ENCODE measurements around the gene WWC1.
"Not testable (repeated sequence)": the region's sequence is repeated elsewhere in the genome, so short reads cannot be mapped to it uniquely, and the experiment has no call there.

Gene WWC1

GRCh38 chr5:168307925-168308584 lies 16.6 kb downstream of the WWC1 start:
- DNase-seq (ENCODE audit: low read depth in 2 of 2): no peak

GRCh38 chr5:168308976-168309598 lies 17.6 kb downstream of the WWC1 start:
- no peak for DNase-seq (ENCODE audit: low read depth in 2 of 2)

- DNase-seq (ENCODE audit: low read depth in 2 of 2): not testable (repeated sequence)
Measured at GRCh38 chr5:168310541-168310940, 19.1 kb downstream of the WWC1 start.

GRCh38 chr5:168311061-168311566 lies 19.7 kb downstream of the WWC1 start:
- DNase-seq (ENCODE audit: low read depth in 2 of 2): no peak

GRCh38 chr5:168312606-168313295 lies 21.3 kb downstream of the WWC1 start:
- DNase-seq (ENCODE audit: low read depth in 2 of 2): no peak

GRCh38 chr5:168313596-168314204 lies 22.3 kb downstream of the WWC1 start:
- no peak for DNase-seq (ENCODE audit: low read depth in 2 of 2)

GRCh38 chr5:168314735-168315411 lies 23.4 kb downstream of the WWC1 start:
- peak; percentile 94 to 96 for DNase-seq (ENCODE audit: low read depth in 2 of 2)

- DNase-seq (ENCODE audit: low read depth in 2 of 2): no peak
Measured at GRCh38 chr5:168315416-168316138, 24.1 kb downstream of the WWC1 start.

- no peak for DNase-seq (ENCODE audit: low read depth in 2 of 2)
Measured at GRCh38 chr5:168316139-168316578, 24.7 kb downstream of the WWC1 start.

GRCh38 chr5:168317096-168317520 lies 25.7 kb downstream of the WWC1 start:
- DNase-seq (ENCODE audit: low read depth in 2 of 2): no peak

- peak; percentile 96 for DNase-seq (ENCODE audit: low read depth in 2 of 2)
Measured at GRCh38 chr5:168317521-168318147, 26.2 kb downstream of the WWC1 start.

- no peak for DNase-seq (ENCODE audit: low read depth in 2 of 2)
Measured at GRCh38 chr5:168318240-168318639, 26.8 kb downstream of the WWC1 start.

- no peak for DNase-seq (ENCODE audit: low read depth in 2 of 2)
Measured at GRCh38 chr5:168319774-168320173, 28.3 kb downstream of the WWC1 start.

GRCh38 chr5:168320805-168321204 lies 29.4 kb downstream of the WWC1 start:
- DNase-seq (ENCODE audit: low read depth in 2 of 2): no peak

GRCh38 chr5:168324859-168325630 lies 33.6 kb downstream of the WWC1 start:
- no peak for DNase-seq (ENCODE audit: low read depth in 2 of 2)

GRCh38 chr5:168327019-168327421 lies 35.6 kb downstream of the WWC1 start:
- DNase-seq (ENCODE audit: low read depth in 2 of 2): peak; percentile 58 to 61

- no peak for DNase-seq (ENCODE audit: low read depth in 2 of 2)
Measured at GRCh38 chr5:168327451-168327850, 36.0 kb downstream of the WWC1 start.

GRCh38 chr5:168327994-168328393 lies 36.5 kb downstream of the WWC1 start:
- peak; percentile 36 to 51 for DNase-seq (ENCODE audit: low read depth in 2 of 2)

GRCh38 chr5:168328814-168329213 lies 37.4 kb downstream of the WWC1 start:
- no peak for DNase-seq (ENCODE audit: low read depth in 2 of 2)

- DNase-seq (ENCODE audit: low read depth in 2 of 2): no peak
Measured at GRCh38 chr5:168329302-168329701, 37.9 kb downstream of the WWC1 start.

Measured in fibroblast of skin of left biceps (primary cell).